ENCODE results near the gene MYPN.

- TF ChIP-seq ZNF394 (tag by site-specific recombination; IDR thresholded peaks at IDR 0.05; ENCODE audit: borderline replicate concordance): no peak
- TF ChIP-seq ZBTB26 (tag by site-specific recombination; optimal IDR thresholded peaks at IDR 0.05): no peak
- TF ChIP-seq CTCF (tag by site-specific recombination; IDR thresholded peaks at IDR 0.05): no peak
- no peak for TF ChIP-seq ZBTB1 (tag by site-specific recombination; IDR thresholded peaks at IDR 0.05)
- TF ChIP-seq ZNF707 (tag by site-specific recombination; IDR thresholded peaks at IDR 0.05): no peak
- no peak for TF ChIP-seq ZNF239 (tag by site-specific recombination; IDR thresholded peaks at IDR 0.05)
- no peak for TF ChIP-seq ZNF626 (tag by site-specific recombination; IDR thresholded peaks at IDR 0.05)
- TF ChIP-seq ZSCAN18 (tag by site-specific recombination; IDR thresholded peaks at IDR 0.05): no peak
- TF ChIP-seq BCL11A (tag by site-specific recombination; IDR thresholded peaks at IDR 0.05; ENCODE audit: low read depth): no peak
- TF ChIP-seq HOXA7 (CRISPR knock-in tag; IDR thresholded peaks at IDR 0.05; ENCODE audit: borderline replicate concordance): no peak
Measured at GRCh38 chr10:68088740-68089139, 20.5 kb upstream of the MYPN start.
